Kidney (tissue), 14 donors: ENCODE measurements around the gene NUP210. TPM values are rescaled to one million over a fixed set of nuclear protein-coding genes. Genes with fewer than 3 reads are reported as not detected.

Experiments used
- DNase-seq, 5 donors: peaks; one replicate each; pipeline ENCODE4 v3.0.0-alpha.2; 2013 to 2020
- FAIRE-seq: peaks from 2 replicates; lab custom pipeline; 2012; peaks lifted over from hg19 to GRCh38; lab: Jason Lieb, UNC
- H3K27ac ChIP-seq, 2 donors: one replicate each; pipeline ENCODE4 v1.7.0; 2013; ENCODE audit warnings: low read depth in 2 of 2, low read length in 2 of 2, inconsistent platforms in 1 of 2
- H3K27me3 ChIP-seq: one replicate; pipeline ENCODE4 v1.7.1; 2013; ENCODE audit warnings: low read length, inconsistent platforms; ENCODE audit not compliant: control insufficient read depth, insufficient read depth
- H3K36me3 ChIP-seq, 3 donors: one replicate each; pipeline versions ENCODE4 v1.7.0 to v1.7.1; 2013; ENCODE audit warnings: low read length in 3 of 3, control low read depth in 1 of 3, inconsistent platforms in 1 of 3; ENCODE audit not compliant: insufficient read depth in 3 of 3, control insufficient read depth in 2 of 3
- H3K4me1 ChIP-seq, 3 donors: one replicate each; pipeline versions ENCODE4 v1.7.0 to v1.7.1; 2013; ENCODE audit warnings: low read length in 3 of 3, inconsistent platforms in 1 of 3, low read depth in 1 of 3; ENCODE audit not compliant: control insufficient read depth in 2 of 3, insufficient read depth in 2 of 3
- H3K4me3 ChIP-seq, 3 donors: one replicate each; pipeline versions ENCODE4 v1.7.0 to v1.8.1; 2013; ENCODE audit warnings: low read length in 3 of 3, control low read depth in 1 of 3, inconsistent platforms in 1 of 3
- H3K9ac ChIP-seq, 3 donors: one replicate each; pipeline versions ENCODE4 v1.7.0 to v1.7.1; 2013; ENCODE audit warnings: low read length in 3 of 3, control low read depth in 1 of 3, inconsistent platforms in 1 of 3
- H3K9me3 ChIP-seq, 3 donors: one replicate each; pipeline versions ENCODE4 v1.7.0 to v1.7.1; 2013; ENCODE audit warnings: low read length in 3 of 3, control low read depth in 1 of 3, inconsistent platforms in 1 of 3; ENCODE audit not compliant: control insufficient read depth in 2 of 3, insufficient read depth in 1 of 3
- intact Hi-C: fragments of 100-400 bp; cut with DNase I; formaldehyde crosslinking; loops from one replicate; pipeline ENCODE4 v1.11.1; 2022
- polyA plus RNA-seq: library from polyadenylated mRNA; stranded (reverse); fragments of 350-450 nt; fragmentation: Illumina TruSeq; extraction: RNeasy Lipid Tissue Mini Kit (QIAGEN cat#74804); gene quantifications from one replicate; pipeline ENCODE4 v1.2.3, GENCODE V29; 2014; ENCODE audit warnings: low read depth, low replicate concordance; ENCODE audit not compliant: insufficient read depth
- total RNA-seq: library from RNA; stranded (reverse); fragmentation: NEBNext Ultra II Directional; extraction: Animal tissue kit (Norgen Biotek cat#: 25700); gene quantifications from one replicate; pipeline ENCODE4 v1.2.1, GENCODE V29; 2021
- TF ChIP-seq, protein P1 (sequence below): IDR thresholded peaks from 3 replicates; pipeline ENCODE4 v1.5.1; 2012; ENCODE audit warnings: mild to moderate bottlenecking, moderate library complexity, borderline replicate concordance; ENCODE audit not compliant: insufficient read depth; ENCODE audit errors: extremely low read depth
- donor health status: control.
- donor health status: control.
- donor health status: control.
- donor health status: control.
- donor health status: control.
- donor health status: DM: yes; HTN: yes; CAD: no.
- donor health status: Normal renal cell carcinoma (clear cell type).

NUP210 gene
- total and polyA plus RNA-seq, 2 donors from 2014 or later, result 5.6 to 22.9 TPM

GRCh38 chr3:13274125-13274524 lies 146.0 kb downstream of the NUP210 start:
- Histone ChIP-seq H3K4me3 (no peak overlapping the region), H3K4me1 (peaks cover 0 to 2% (median 0%) of the 10 kb centered on the region in 3 donors), H3K27me3 (no peaks in the 10 kb centered on the region), H3K36me3 (no peaks in the 10 kb centered on the region), H3K9ac (no peak overlapping the region), H3K9me3 (peaks cover 0 to 8% (median 0%) of the 10 kb centered on the region in 3 donors), H3K27ac (no peak overlapping the region)
- TF ChIP-seq, protein P1, sequence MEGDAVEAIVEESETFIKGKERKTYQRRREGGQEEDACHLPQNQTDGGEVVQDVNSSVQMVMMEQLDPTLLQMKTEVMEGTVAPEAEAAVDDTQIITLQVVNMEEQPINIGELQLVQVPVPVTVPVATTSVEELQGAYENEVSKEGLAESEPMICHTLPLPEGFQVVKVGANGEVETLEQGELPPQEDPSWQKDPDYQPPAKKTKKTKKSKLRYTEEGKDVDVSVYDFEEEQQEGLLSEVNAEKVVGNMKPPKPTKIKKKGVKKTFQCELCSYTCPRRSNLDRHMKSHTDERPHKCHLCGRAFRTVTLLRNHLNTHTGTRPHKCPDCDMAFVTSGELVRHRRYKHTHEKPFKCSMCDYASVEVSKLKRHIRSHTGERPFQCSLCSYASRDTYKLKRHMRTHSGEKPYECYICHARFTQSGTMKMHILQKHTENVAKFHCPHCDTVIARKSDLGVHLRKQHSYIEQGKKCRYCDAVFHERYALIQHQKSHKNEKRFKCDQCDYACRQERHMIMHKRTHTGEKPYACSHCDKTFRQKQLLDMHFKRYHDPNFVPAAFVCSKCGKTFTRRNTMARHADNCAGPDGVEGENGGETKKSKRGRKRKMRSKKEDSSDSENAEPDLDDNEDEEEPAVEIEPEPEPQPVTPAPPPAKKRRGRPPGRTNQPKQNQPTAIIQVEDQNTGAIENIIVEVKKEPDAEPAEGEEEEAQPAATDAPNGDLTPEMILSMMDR, result no peak
- DNase-seq (no peak), FAIRE-seq (no peak)
- intact Hi-C loops, result no loop called here

- Histone ChIP-seq H3K9ac (no peak overlapping the region), H3K36me3 (no peaks in the 10 kb centered on the region), H3K9me3 (peaks cover 0 to 8% (median 0%) of the 10 kb centered on the region in 3 donors), H3K27ac (no peak overlapping the region), H3K4me3 (no peak overlapping the region), H3K27me3 (no peaks in the 10 kb centered on the region), H3K4me1 (peaks cover 0 to 2% (median 0%) of the 10 kb centered on the region in 3 donors)
- no peak for DNase-seq
- TF ChIP-seq, protein P1, result no peak
- intact Hi-C loops, result no loop called here
- no peak for FAIRE-seq
Observed at GRCh38 chr3:13273604-13274105, 146.5 kb downstream of the NUP210 start.

GRCh38 chr3:13272831-13273603 lies 147.1 kb downstream of the NUP210 start:
- Histone ChIP-seq H3K27me3 (no peaks in the 10 kb centered on the region), H3K4me1 (no peaks in the 10 kb centered on the region), H3K27ac (no peak overlapping the region), H3K9me3 (peaks cover 0 to 8% (median 0%) of the 10 kb centered on the region in 3 donors), H3K9ac (no peak overlapping the region), H3K4me3 (no peak overlapping the region), H3K36me3 (no peaks in the 10 kb centered on the region)
- intact Hi-C loops, result no loop called here
- DNase-seq (no peak), FAIRE-seq (no peak)
- TF ChIP-seq, protein P1, result no peak
